ENCODE measurements around the gene FMNL1.

- TF ChIP-seq POLR2AphosphoS5 (IDR thresholded peaks at IDR 0.05) (peak; percentile 17 to 77 (median 56)), CTCF (IDR thresholded peaks at IDR 0.05) (no peak)
Observed at GRCh38 chr17:45296833-45297124, 75.1 kb downstream of the FMNL1 start.
